Endothelial cell of umbilical vein (primary cell): Measurements from ENCODE around the gene SYTL3. TPM values are rescaled to one million over a fixed set of nuclear protein-coding genes. Genes with fewer than 3 reads are reported as not detected.

ENCODE experiments used
- BruUV-seq: library from RNA; stranded (reverse); fragments of 400-500 nt; replicated peaks from 2 replicates; lab custom pipeline; 2021; lab: Mats Ljungman, UMichigan
- CTCF ChIA-PET: fragments of 300-600, 350-600 bp; sonication (Branson Sonifier 250); formaldehyde crosslinking; loops from one replicate; lab custom pipeline; 2021; ENCODE audit warnings: antibody characterized with exemption, inconsistent platforms; lab: Charles Lee
- POLR2A ChIA-PET: fragments of 300-600, 350-600 bp; sonication (Branson Sonifier 250); formaldehyde crosslinking; loops from one replicate; lab custom pipeline; 2021; ENCODE audit warnings: antibody characterized with exemption, inconsistent platforms; lab: Charles Lee
- DNase-seq: peaks from one replicate; pipeline ENCODE4 v3.0.0-alpha.2; 2011; ENCODE audit warnings: low read depth, low spot score
- FAIRE-seq: peaks from 2 replicates; lab custom pipeline; 2011; peaks lifted over from hg19 to GRCh38; lab: Jason Lieb, UNC
- H2AFZ ChIP-seq: 2 replicates; pipeline ENCODE4 v1.6.0; 2012; ENCODE audit warnings: low read depth, low read length, control low read depth, inconsistent platforms
- H3K27ac ChIP-seq: 2 replicates; pipeline ENCODE4 v1.5.1; 2011; ENCODE audit warnings: low read depth, mild to moderate bottlenecking, control low read depth, low read length, moderate library complexity; ENCODE audit not compliant: insufficient read depth
- H3K27me3 ChIP-seq, 2 experiments: 2 replicates each; pipeline versions ENCODE4 v1.6.0 to v1.6.1; 2011; ENCODE audit warnings: low read length in 2 of 2, mixed read lengths in 1 of 2; ENCODE audit not compliant: control insufficient read depth in 2 of 2, insufficient read depth in 2 of 2
- H3K36me3 ChIP-seq, 2 experiments: 2 replicates in 1 of 2; 3 replicates in 1 of 2; pipeline ENCODE4 v1.5.1; 2011; ENCODE audit warnings: low read length in 2 of 2, mild to moderate bottlenecking in 1 of 2, moderate library complexity in 1 of 2; ENCODE audit not compliant: control insufficient read depth in 2 of 2, insufficient read depth in 2 of 2; ENCODE audit errors: extremely low read depth in 1 of 2
- H3K4me1 ChIP-seq: 3 replicates; pipeline ENCODE4 v1.5.1; 2011; ENCODE audit warnings: mild to moderate bottlenecking, low read length; ENCODE audit not compliant: control insufficient read depth, insufficient read depth; ENCODE audit errors: extremely low read depth
- H3K4me2 ChIP-seq: 2 replicates; pipeline ENCODE4 v1.6.1; 2011; ENCODE audit warnings: low read length, control low read depth, mixed read lengths; ENCODE audit not compliant: insufficient read depth
- H3K4me3 ChIP-seq, 3 experiments: fragments of 200-600 bp in 1 of 3; sonication (generic), shearing (Covaris generic) in 1 of 3; replicated peaks in 1 of 3; 2 replicates each; pipeline ENCODE4 v1.5.1; 2011 to 2016; ENCODE audit warnings: control low read depth in 3 of 3, low read length in 3 of 3, mild to moderate bottlenecking in 2 of 3, inconsistent platforms in 1 of 3, low read depth in 1 of 3, moderate library complexity in 1 of 3; ENCODE audit not compliant: insufficient read depth in 1 of 3
- H3K79me2 ChIP-seq: 2 replicates; pipeline ENCODE4 v1.6.0; 2012; ENCODE audit warnings: low read length, inconsistent platforms; ENCODE audit not compliant: control insufficient read depth, insufficient read depth
- H3K9ac ChIP-seq: replicated peaks from 2 replicates; pipeline ENCODE3; 2011; ENCODE audit warnings: low read length, control low read depth; ENCODE audit not compliant: insufficient read depth; ENCODE audit errors: extremely low read depth
- H3K9me1 ChIP-seq: replicated peaks from 3 replicates; pipeline ENCODE4 v1.6.0; 2011; ENCODE audit warnings: mild to moderate bottlenecking, low read length; ENCODE audit not compliant: control insufficient read depth, insufficient read depth; ENCODE audit errors: extremely low read depth
- H3K9me3 ChIP-seq: replicated peaks from 2 replicates; pipeline ENCODE4 v1.5.1; 2012; ENCODE audit warnings: low read length, inconsistent platforms; ENCODE audit not compliant: control insufficient read depth, insufficient read depth
- H4K20me1 ChIP-seq: replicated peaks from 2 replicates; pipeline ENCODE3; 2011; ENCODE audit warnings: mild to moderate bottlenecking, low read length; ENCODE audit not compliant: control insufficient read depth, insufficient read depth; ENCODE audit errors: extremely low read depth
- EZH2 ChIP-seq: IDR thresholded peaks from 2 replicates; pipeline ENCODE4 v1.6.1; 2012; ENCODE audit warnings: borderline replicate concordance, low read depth, mild to moderate bottlenecking, moderate library complexity, low read length, inconsistent platforms; ENCODE audit not compliant: severe bottlenecking
- FOS ChIP-seq: IDR thresholded peaks from 2 replicates; pipeline ENCODE4 v1.6.1; 2011; ENCODE audit warnings: mild to moderate bottlenecking, low read length, moderate library complexity, borderline replicate concordance; ENCODE audit not compliant: insufficient read depth
- GATA2 ChIP-seq: IDR thresholded peaks from 2 replicates; pipeline ENCODE4 v1.7.0; 2011; ENCODE audit warnings: low read depth, mild to moderate bottlenecking, moderate library complexity, mixed read lengths, low read length; ENCODE audit not compliant: insufficient read length, insufficient read depth
- JUN ChIP-seq: IDR thresholded peaks from 2 replicates; pipeline ENCODE4 v1.6.1; 2011; ENCODE audit warnings: borderline replicate concordance, low read depth; ENCODE audit not compliant: insufficient read length, insufficient read depth
- MYC ChIP-seq: IDR thresholded peaks from one replicate; pipeline ENCODE4 v1.6.1; 2011; ENCODE audit warnings: mild to moderate bottlenecking, low read depth, low read length
- POLR2A ChIP-seq: IDR thresholded peaks from 2 replicates; pipeline ENCODE4 v1.6.1; 2012; ENCODE audit warnings: low read depth, mild to moderate bottlenecking, control low read depth, low read length
- POLR2AphosphoS5 ChIP-seq: IDR thresholded peaks from 2 replicates; pipeline ENCODE4 v1.6.1; 2012; ENCODE audit warnings: low read depth, mild to moderate bottlenecking, control low read depth, low read length, moderate library complexity; ENCODE audit not compliant: insufficient read depth
- dilution Hi-C: fragments of 300-500 bp; cut with MboI; formaldehyde crosslinking; loops from one replicate; pipeline ENCODE4 v1.15.0; 2019; ENCODE audit warnings: low sequenced_read_pairs; ENCODE audit not compliant: extremely low pct_ligation_motif_present
- intact Hi-C: fragments of 100-400 bp; cut with micrococcal nuclease; formaldehyde crosslinking; loops from one replicate; pipeline ENCODE4 v1.10.0; 2022
- polyA plus RNA-seq, 4 experiments: library from polyadenylated mRNA; depleted of rRNA in 3 of 4; stranded (reverse) in 3 of 4; unstranded in 1 of 4; fragments of >200 nt; gene quantifications; 2 replicates each; pipeline versions ENCODE4 v1.2.1 to v1.2.3, GENCODE V29; 2011 to 2012; ENCODE audit warnings: missing spikeins in 1 of 4
- total RNA-seq: library from RNA; stranded (reverse); gene quantifications from 2 replicates; pipeline ENCODE4 v1.2.3, GENCODE V29; 2021
- TF ChIP-seq, protein P1 (sequence below): IDR thresholded peaks from 2 replicates; pipeline ENCODE4 v1.6.1; 2011; ENCODE audit not compliant: insufficient read depth, insufficient read length
- TF ChIP-seq, protein P2 (sequence below), 2 donors: IDR thresholded peaks; 1 replicate in 1 of 2; 2 replicates in 1 of 2; pipeline ENCODE4 v1.5.1; 2011; ENCODE audit warnings: low read length in 2 of 2, mild to moderate bottlenecking in 2 of 2, moderate library complexity in 2 of 2, control low read depth in 1 of 2, inconsistent platforms in 1 of 2, low read depth in 1 of 2; ENCODE audit not compliant: insufficient read depth in 1 of 2; ENCODE audit errors: extremely low read depth in 1 of 2

SYTL3 gene
- total and polyA plus RNA-seq, 2 donors (not counting 3 experiments of a cell fraction or from before 2014, with no cell fraction given): 0.59 to 0.77 TPM

GRCh38 chr6:158662607-158662953 lies 12.7 kb downstream of the SYTL3 start:
- H3K9ac ChIP-seq: no peak overlapping the region
- no peak for DNase-seq
- intact Hi-C loops: loop anchor here (1.0 kb wide), 1 partner anchor 8 kb away; no protein-coding TSS in a partner anchor
- H3K36me3 ChIP-seq: no peaks in the 10 kb centered on the region
- H3K27ac ChIP-seq: no peak overlapping the region
- H4K20me1 ChIP-seq: no peaks in the 10 kb centered on the region
- H3K4me1 ChIP-seq: no peaks in the 10 kb centered on the region
- H2AFZ ChIP-seq: no peak overlapping the region
- TF ChIP-seq, protein P1, sequence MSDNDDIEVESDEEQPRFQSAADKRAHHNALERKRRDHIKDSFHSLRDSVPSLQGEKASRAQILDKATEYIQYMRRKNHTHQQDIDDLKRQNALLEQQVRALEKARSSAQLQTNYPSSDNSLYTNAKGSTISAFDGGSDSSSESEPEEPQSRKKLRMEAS: no peak
- TF ChIP-seq JUN: no peak
- TF ChIP-seq, protein P2, sequence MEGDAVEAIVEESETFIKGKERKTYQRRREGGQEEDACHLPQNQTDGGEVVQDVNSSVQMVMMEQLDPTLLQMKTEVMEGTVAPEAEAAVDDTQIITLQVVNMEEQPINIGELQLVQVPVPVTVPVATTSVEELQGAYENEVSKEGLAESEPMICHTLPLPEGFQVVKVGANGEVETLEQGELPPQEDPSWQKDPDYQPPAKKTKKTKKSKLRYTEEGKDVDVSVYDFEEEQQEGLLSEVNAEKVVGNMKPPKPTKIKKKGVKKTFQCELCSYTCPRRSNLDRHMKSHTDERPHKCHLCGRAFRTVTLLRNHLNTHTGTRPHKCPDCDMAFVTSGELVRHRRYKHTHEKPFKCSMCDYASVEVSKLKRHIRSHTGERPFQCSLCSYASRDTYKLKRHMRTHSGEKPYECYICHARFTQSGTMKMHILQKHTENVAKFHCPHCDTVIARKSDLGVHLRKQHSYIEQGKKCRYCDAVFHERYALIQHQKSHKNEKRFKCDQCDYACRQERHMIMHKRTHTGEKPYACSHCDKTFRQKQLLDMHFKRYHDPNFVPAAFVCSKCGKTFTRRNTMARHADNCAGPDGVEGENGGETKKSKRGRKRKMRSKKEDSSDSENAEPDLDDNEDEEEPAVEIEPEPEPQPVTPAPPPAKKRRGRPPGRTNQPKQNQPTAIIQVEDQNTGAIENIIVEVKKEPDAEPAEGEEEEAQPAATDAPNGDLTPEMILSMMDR (IDR thresholded peaks at IDR 0.05; ENCODE audit: extremely low read depth in 1 of 2, insufficient read depth in 1 of 2, low read depth in 1 of 2, low read length in 2 of 2): no peak
- TF ChIP-seq POLR2AphosphoS5: no peak
- no peak for TF ChIP-seq FOS
- TF ChIP-seq EZH2: no peak
- no peak for TF ChIP-seq GATA2
- TF ChIP-seq MYC: no peak
- TF ChIP-seq POLR2A: no peak
- BruUV-seq: no TSS peak
- H3K79me2 ChIP-seq: no peaks in the 10 kb centered on the region
- no peaks in the 10 kb centered on the region for H3K9me1 ChIP-seq
- FAIRE-seq: no peak
- H3K9me3 ChIP-seq: no peaks in the 10 kb centered on the region
- dilution Hi-C loops: no loop called here
- peaks cover 11 to 25% of the 10 kb centered on the region in 2 experiments for H3K27me3 ChIP-seq
- ChIA-PET CTCF (interaction anchor here (1.0 to 6.6 kb wide), 4 partner anchors 9 to 31 kb away, joined by 3 to 77 read pairs (median 25); partner anchors contain the start of gene DYNLT1), POLR2A (no interaction called here)
- H3K4me3 ChIP-seq: no peak overlapping the region
- H3K4me2 ChIP-seq: no peak overlapping the region
